HT1080 (cell line): ENCODE data around the gene PON3. TPM values are rescaled to one million over a fixed set of nuclear protein-coding genes. Genes with fewer than 3 reads are reported as not detected.

Experiments used
- small RNA-seq: library from RNA; depleted of rRNA; stranded (forward); fragments of <200 nt; gene quantifications from one replicate; pipeline ENCODE3, GENCODE V24; 2014
- total RNA-seq: library from RNA; depleted of rRNA; stranded (reverse); fragments of >200 nt; shearing (Covaris generic); gene quantifications from 2 replicates; pipeline ENCODE4 v1.2.3, GENCODE V29; 2014; rRNA removed

Gene PON3
- total RNA-seq, 1 experiment from 2014 or later: not detected

Small RNAs within 50 kb of the gene (small RNA-seq; reads per million reads assigned to genes)
- gene AC004022.2: not detected

Other genes starting within 250 kb of the PON3 start
- not detected in 2 replicates for gene PON1, start 71.8 kb downstream of the PON3 start, total RNA-seq
- 79.0 and 86.7 TPM in 2 replicates for gene PON2, start 38.7 kb upstream of the PON3 start, total RNA-seq
- not detected in 2 replicates for gene ASB4, start 89.6 kb upstream of the PON3 start, total RNA-seq
- not detected in 2 replicates for gene PDK4, start 200.1 kb upstream of the PON3 start, total RNA-seq